ENCODE measurements around the gene SLC22A5. TPM values are rescaled to one million over a fixed set of nuclear protein-coding genes. Genes with fewer than 3 reads are reported as not detected.

Gene SLC22A5
- total and polyA plus RNA-seq, 9 of the 15 experiments (the other 6 are each of a cell fraction or from before 2014, with no cell fraction given) = 3.0 to 16.6 (median 8.3) TPM

- TF ChIP-seq ZBTB12 (CRISPR knock-in tag; IDR thresholded peaks at IDR 0.05) = no peak
- peak; percentile 66; the same call in 1 of the 2 replicates for TF ChIP-seq E4F1 (CRISPR knock-in tag; IDR thresholded peaks at IDR 0.05; ENCODE audit: borderline replicate concordance)
- peak in 1 of 2 experiments; percentile 46; a peak in 1 of 4 replicates for TF ChIP-seq ZMIZ1 (IDR thresholded peaks at IDR 0.05; ENCODE audit: low read depth in 2 of 2, low read length in 2 of 2)
- peak; percentile 61; the same call in 1 of the 2 replicates for TF ChIP-seq KLF13 (tag; IDR thresholded peaks at IDR 0.05; ENCODE audit: borderline replicate concordance, low read depth)
- no peak for TF ChIP-seq ZNF174 (CRISPR knock-in tag; IDR thresholded peaks at IDR 0.05)
- peak; percentile 43; the same call in 1 of the 2 replicates for TF ChIP-seq ZBTB33 (CRISPR knock-in tag; IDR thresholded peaks at IDR 0.05)
- peak in 1 of 2 experiments; percentile 88; a peak in 2 of 4 replicates for TF ChIP-seq ZNF639 (CRISPR knock-in tag; conservative IDR thresholded peaks at IDR 0.05 in 1 of 2, IDR thresholded peaks at IDR 0.05 in 1 of 2)
- peak; percentile 72 for TF ChIP-seq POLR2A (conservative IDR thresholded peaks at IDR 0.05)
Measured at GRCh38 chr5:132410451-132411303, 41.2 kb downstream of the SLC22A5 start (continued).
